ENCODE measurements around the gene TSSK2. TPM values are rescaled to one million over a fixed set of nuclear protein-coding genes. Genes with fewer than 3 reads are reported as not detected.
"Not testable (repeated sequence)": the region's sequence is repeated elsewhere in the genome, so short reads cannot be mapped to it uniquely, and the experiment has no call there.

TSSK2 gene
- total RNA-seq, 4 donors from 2014 or later, result 0.59 to 0.94 (median 0.78) TPM; not detected in 1

- DNase-seq, result no peak
- Histone ChIP-seq H3K4me1 (peaks cover 0 to 7% of the 10 kb centered on the region in 2 donors), H3K27me3 (peaks cover 16% of the 10 kb centered on the region), H3K36me3 (no peaks in the 10 kb centered on the region), H3K27ac (no peak overlapping the region), H3K9me3 (no peaks in the 10 kb centered on the region), H3K4me3 (replicated peaks in 1 of 3) (no peak overlapping the region)
- intact Hi-C loops (cut with DNase I), result no loop called here
- 14 to 17% methylated on average over 18 to 26 of the region's 68 CpGs for WGBS, 2 donors
- TF ChIP-seq, protein P1, sequence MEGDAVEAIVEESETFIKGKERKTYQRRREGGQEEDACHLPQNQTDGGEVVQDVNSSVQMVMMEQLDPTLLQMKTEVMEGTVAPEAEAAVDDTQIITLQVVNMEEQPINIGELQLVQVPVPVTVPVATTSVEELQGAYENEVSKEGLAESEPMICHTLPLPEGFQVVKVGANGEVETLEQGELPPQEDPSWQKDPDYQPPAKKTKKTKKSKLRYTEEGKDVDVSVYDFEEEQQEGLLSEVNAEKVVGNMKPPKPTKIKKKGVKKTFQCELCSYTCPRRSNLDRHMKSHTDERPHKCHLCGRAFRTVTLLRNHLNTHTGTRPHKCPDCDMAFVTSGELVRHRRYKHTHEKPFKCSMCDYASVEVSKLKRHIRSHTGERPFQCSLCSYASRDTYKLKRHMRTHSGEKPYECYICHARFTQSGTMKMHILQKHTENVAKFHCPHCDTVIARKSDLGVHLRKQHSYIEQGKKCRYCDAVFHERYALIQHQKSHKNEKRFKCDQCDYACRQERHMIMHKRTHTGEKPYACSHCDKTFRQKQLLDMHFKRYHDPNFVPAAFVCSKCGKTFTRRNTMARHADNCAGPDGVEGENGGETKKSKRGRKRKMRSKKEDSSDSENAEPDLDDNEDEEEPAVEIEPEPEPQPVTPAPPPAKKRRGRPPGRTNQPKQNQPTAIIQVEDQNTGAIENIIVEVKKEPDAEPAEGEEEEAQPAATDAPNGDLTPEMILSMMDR (IDR thresholded peaks at IDR 0.05), result no peak
- TF ChIP-seq POLR2A (IDR thresholded peaks at IDR 0.05), result no peak
Observed at GRCh38 chr22:19150482-19151328, 19.6 kb downstream of the TSSK2 start.

DNA sequence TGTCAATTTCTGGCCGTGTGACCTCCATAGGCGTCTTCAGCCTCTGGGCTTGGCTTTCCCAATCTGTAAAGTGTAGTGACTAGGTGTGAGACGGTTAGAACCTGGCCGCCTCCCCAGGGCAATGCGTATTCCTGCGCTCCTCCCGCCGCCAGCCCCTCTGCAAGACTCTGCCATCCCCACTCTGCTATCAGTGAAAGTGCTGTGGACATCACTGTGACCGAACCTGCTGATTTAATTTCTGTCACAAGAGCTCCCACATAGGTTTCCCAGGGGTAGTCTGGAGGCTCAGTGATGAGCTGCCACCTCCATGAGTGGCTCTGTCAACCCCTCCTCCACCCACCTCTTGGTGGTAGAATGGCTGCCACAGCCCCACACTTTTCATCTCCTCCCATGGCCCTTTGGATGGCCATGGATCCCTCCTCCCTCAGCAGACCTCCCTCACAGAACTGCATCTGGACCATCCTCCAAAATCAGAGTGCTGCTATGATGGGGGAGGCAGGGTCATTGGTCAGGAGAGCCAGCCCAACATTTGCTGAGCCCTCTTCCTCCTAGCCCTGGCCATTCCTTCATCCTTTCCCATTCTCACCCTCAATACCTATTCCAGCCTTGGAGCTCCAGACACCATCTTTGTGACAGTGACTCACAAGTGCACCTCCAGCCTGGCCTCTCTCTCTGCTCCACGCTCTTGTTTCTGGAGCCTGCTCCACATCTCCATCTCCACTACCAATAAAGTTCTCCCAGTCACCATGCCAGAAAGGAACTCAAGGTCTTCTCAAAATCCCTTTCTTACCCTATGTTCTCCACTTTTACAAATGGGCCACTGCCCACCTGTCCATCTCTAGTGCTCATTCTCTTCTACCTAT is 20.5 kb downstream of the TSSK2 start:
- no peak overlapping the region for H3K4me3 ChIP-seq (replicated peaks in 1 of 3)
- H3K27me3 ChIP-seq, result peaks cover 16% of the 10 kb centered on the region
- no peak for TF ChIP-seq POLR2A (IDR thresholded peaks at IDR 0.05)
- TF ChIP-seq, protein P1 (IDR thresholded peaks at IDR 0.05), result no peak
- intact Hi-C loops (cut with DNase I), result no loop called here
- peaks cover 0 to 7% of the 10 kb centered on the region in 2 donors for H3K4me1 ChIP-seq
- no peak overlapping the region for H3K27ac ChIP-seq
- DNase-seq, result no peak
- WGBS, 2 donors, result 56 to 57% methylated on average over 10 of the region's 10 CpGs
- H3K36me3 ChIP-seq, result no peaks in the 10 kb centered on the region
- no peaks in the 10 kb centered on the region for H3K9me3 ChIP-seq

DNA sequence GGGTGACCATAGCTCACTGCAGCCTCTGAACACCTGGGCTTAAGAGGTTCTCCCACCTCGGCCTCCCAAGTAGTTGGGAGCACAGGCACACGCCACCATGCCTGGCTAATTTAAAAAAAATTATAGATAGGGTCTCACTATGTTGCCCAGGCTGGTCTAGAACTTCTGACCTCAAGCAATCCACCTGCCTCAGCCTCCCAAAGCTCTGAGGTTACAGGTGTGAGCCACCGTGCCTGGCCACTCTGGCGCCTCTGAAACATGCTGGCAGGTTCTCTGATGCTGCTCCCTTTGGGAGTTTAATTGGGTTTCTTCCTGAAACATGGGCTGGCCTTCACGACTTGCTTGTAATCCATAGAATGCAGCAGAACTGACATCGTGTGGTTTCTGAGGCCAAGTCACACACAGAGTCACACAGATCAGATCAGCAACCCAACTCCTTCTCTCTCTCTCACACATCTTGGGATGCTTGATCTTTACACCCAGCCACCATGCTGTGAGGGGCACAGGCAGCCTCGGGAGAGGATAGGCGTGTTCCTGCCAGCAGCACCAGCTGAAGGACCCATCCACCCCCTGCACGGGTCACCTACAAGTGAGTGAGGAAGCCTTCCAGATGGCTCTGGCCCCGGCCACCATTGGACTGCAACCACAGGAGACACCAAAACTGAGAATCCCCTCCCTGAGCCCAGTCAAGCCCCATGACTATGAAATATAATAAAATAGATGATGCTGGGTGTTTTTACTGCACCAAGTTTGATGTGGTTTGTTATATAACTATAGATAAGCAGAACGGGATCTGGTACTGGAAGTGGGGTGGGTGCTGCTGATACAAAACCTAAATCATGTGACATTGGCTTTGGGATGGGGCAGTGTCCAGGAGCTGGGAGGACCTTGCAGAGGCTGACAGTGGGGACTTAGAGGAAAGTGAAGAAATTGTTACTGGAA is 22.1 kb downstream of the TSSK2 start:
- no peak overlapping the region for H3K4me3 ChIP-seq (replicated peaks in 1 of 3)
- intact Hi-C loops (cut with DNase I), result no loop called here
- no peak for TF ChIP-seq POLR2A (IDR thresholded peaks at IDR 0.05)
- TF ChIP-seq, protein P1 (IDR thresholded peaks at IDR 0.05), result no peak
- peaks cover 0 to 7% of the 10 kb centered on the region in 2 donors for H3K4me1 ChIP-seq
- no peaks in the 10 kb centered on the region for H3K36me3 ChIP-seq
- peaks cover 16% of the 10 kb centered on the region for H3K27me3 ChIP-seq
- 67 to 75% methylated on average over 10 to 11 of the region's 11 CpGs for WGBS, 2 donors
- no peaks in the 10 kb centered on the region for H3K9me3 ChIP-seq
- H3K27ac ChIP-seq, result no peak overlapping the region
- DNase-seq, result no peak

- DNase-seq; H3K9me3 ChIP-seq; H3K4me3 ChIP-seq (replicated peaks in 1 of 3); H3K27me3 ChIP-seq; intact Hi-C loops (cut with DNase I); H3K36me3 ChIP-seq; H3K27ac ChIP-seq; H3K4me1 ChIP-seq: not testable (repeated sequence)
- 87 to 91% methylated on average over 6 to 9 of the region's 9 CpGs for WGBS, 2 donors
Observed at GRCh38 chr22:19156109-19156508, 25.0 kb downstream of the TSSK2 start.

DNA sequence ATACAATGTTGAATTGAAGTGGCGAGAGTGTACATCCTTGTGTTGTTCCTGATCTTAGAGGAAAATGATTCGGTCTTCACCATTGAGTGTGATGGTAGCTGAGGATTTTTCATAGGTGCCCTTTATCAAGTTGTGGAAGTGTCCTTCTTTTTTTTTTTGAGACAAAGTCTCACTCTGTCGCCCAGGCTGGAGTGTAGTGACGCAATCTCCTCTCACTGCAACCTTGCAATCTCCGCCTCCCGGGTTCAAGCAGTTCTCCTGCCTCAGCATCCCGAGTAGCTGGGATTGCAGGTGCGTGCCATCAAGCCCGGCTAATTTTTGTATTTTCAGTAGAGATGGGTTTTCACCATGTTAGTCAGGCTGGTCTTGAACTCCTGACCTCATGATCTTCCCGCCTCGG is 27.5 kb downstream of the TSSK2 start:
- H3K27me3 ChIP-seq; intact Hi-C loops (cut with DNase I); H3K9me3 ChIP-seq; H3K4me3 ChIP-seq (replicated peaks in 1 of 3); H3K36me3 ChIP-seq; DNase-seq; H3K4me1 ChIP-seq; H3K27ac ChIP-seq: not testable (repeated sequence)
- 83 to 90% methylated on average over 11 of the region's 11 CpGs for WGBS, 2 donors

Measured in thyroid gland (tissue), 4 donors.